OCI-LY1 (cell line): ENCODE data around the gene BDH1.

Source experiments
- EZH2 ChIP-seq: fragments of 200-600 bp; sonication (generic), shearing (Covaris generic); IDR thresholded peaks from 2 replicates; pipeline ENCODE4 v1.8.0; 2017; ENCODE audit warnings: borderline replicate concordance, mixed run types, mild to moderate bottlenecking, antibody characterized with exemption, low read length, moderate library complexity, mixed read lengths
- TF ChIP-seq, protein P1 (sequence below): fragments of 200-600 bp; sonication (generic), shearing (Covaris generic); IDR thresholded peaks from 2 replicates; pipeline ENCODE4 v1.5.1; 2017; ENCODE audit warnings: mild to moderate bottlenecking, antibody characterized with exemption, low read length, moderate library complexity, mixed read lengths

DNA sequence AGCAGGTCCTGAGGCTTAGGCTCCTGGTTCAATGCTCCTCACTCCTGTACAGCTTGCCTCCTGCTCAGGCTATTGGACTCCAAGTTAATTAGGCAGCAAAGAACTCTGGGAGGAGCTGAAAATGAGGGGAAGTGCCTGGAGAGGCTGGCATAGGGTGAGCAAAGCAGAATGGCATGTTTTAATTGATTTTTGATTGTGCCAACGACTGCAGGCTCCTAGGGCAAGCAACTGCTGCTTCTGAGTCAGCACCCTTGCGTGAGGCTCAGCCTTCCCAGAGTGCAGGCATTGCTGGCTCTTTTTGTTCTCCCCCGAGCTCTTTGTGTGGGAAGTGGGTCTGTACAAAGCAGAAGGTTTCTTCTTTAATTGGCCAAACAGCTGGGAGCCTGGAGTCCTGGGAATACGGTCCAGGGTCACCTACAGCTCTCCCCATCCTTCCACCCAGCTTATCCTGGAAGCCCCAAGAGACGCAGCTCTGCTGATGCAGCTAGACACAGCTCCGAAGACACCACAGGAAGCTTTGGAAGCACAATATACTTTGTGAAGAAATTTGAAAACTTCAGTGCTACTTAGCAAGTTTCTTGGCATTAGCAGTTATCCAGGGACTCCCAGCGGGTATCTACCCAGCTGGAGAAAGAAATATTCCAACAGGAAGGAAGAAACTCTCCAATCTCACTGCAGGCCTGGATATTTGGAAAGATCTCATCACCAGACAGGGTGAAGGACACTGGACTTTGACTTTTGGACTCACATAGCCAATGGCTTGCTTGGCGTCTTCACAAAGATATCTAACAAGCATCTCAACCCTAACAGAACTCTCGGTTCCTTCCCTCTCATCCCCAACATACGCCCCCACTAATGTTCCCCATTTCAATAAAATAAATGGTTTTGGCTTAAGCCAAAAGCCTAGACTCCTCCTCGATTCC lies 76.8 kb downstream of the BDH1 start:
- TF ChIP-seq, protein P1, sequence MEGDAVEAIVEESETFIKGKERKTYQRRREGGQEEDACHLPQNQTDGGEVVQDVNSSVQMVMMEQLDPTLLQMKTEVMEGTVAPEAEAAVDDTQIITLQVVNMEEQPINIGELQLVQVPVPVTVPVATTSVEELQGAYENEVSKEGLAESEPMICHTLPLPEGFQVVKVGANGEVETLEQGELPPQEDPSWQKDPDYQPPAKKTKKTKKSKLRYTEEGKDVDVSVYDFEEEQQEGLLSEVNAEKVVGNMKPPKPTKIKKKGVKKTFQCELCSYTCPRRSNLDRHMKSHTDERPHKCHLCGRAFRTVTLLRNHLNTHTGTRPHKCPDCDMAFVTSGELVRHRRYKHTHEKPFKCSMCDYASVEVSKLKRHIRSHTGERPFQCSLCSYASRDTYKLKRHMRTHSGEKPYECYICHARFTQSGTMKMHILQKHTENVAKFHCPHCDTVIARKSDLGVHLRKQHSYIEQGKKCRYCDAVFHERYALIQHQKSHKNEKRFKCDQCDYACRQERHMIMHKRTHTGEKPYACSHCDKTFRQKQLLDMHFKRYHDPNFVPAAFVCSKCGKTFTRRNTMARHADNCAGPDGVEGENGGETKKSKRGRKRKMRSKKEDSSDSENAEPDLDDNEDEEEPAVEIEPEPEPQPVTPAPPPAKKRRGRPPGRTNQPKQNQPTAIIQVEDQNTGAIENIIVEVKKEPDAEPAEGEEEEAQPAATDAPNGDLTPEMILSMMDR: no peak
- no peak for TF ChIP-seq EZH2
